PFSK-1 (cell line): ENCODE measurements around the gene LRMDA.

Source experiments
- POLR2AphosphoS5 ChIP-seq: IDR thresholded peaks from 2 replicates; pipeline ENCODE4 v1.6.1; 2012; ENCODE audit warnings: low read depth, mild to moderate bottlenecking, control low read depth, low read length, moderate library complexity
- SIN3A ChIP-seq: IDR thresholded peaks from 2 replicates; pipeline ENCODE4 v1.6.1; 2012; ENCODE audit warnings: mild to moderate bottlenecking, low read length, moderate library complexity, borderline replicate concordance; ENCODE audit not compliant: insufficient read depth
- TF ChIP-seq, protein P1 (sequence below), 2 experiments: IDR thresholded peaks; 2 replicates each; pipeline versions ENCODE4 v1.6.1 to v1.8.0; 2011 to 2012; ENCODE audit warnings: low read depth in 2 of 2, low read length in 2 of 2, control low read depth in 1 of 2, inconsistent platforms in 1 of 2, mild to moderate bottlenecking in 1 of 2, moderate library complexity in 1 of 2; ENCODE audit not compliant: insufficient read depth in 1 of 2

DNA sequence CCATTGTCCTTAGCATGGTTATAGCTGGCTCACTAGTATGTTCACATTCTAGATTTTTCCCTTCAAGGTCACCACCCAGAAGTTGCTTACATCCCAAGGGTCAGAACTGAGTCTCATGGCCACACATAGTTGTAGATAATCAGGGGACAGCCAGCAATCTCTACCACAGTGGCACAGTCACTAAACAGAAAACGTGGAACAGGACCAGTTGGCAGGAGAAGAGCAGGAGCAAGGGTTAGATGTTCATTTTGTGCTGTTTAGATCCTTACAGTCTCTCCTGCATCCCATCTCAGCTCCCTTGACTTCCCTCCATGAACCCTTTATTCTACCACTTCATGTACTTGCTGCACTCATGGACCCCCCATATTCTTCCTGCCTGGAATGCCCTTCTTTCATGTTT lies 73.9 kb downstream of the LRMDA start:
- no peak for TF ChIP-seq POLR2AphosphoS5
- TF ChIP-seq, protein P1, sequence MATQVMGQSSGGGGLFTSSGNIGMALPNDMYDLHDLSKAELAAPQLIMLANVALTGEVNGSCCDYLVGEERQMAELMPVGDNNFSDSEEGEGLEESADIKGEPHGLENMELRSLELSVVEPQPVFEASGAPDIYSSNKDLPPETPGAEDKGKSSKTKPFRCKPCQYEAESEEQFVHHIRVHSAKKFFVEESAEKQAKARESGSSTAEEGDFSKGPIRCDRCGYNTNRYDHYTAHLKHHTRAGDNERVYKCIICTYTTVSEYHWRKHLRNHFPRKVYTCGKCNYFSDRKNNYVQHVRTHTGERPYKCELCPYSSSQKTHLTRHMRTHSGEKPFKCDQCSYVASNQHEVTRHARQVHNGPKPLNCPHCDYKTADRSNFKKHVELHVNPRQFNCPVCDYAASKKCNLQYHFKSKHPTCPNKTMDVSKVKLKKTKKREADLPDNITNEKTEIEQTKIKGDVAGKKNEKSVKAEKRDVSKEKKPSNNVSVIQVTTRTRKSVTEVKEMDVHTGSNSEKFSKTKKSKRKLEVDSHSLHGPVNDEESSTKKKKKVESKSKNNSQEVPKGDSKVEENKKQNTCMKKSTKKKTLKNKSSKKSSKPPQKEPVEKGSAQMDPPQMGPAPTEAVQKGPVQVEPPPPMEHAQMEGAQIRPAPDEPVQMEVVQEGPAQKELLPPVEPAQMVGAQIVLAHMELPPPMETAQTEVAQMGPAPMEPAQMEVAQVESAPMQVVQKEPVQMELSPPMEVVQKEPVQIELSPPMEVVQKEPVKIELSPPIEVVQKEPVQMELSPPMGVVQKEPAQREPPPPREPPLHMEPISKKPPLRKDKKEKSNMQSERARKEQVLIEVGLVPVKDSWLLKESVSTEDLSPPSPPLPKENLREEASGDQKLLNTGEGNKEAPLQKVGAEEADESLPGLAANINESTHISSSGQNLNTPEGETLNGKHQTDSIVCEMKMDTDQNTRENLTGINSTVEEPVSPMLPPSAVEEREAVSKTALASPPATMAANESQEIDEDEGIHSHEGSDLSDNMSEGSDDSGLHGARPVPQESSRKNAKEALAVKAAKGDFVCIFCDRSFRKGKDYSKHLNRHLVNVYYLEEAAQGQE (IDR thresholded peaks at IDR 0.05; ENCODE audit: insufficient read depth in 1 of 2, low read depth in 2 of 2, low read length in 2 of 2) = no peak
- TF ChIP-seq SIN3A = no peak
